Measurements from ENCODE around the gene ADIG. TPM values are rescaled to one million over a fixed set of nuclear protein-coding genes. Genes with fewer than 3 reads are reported as not detected.

The ADIG gene
- total RNA-seq (2014; rRNA removed; shearing (Covaris generic)): not detected in 2 replicates

- peak; percentile 35 for DNase-seq (ENCODE audit: low read depth)
Measured at GRCh38 chr20:38581013-38581412, at the start of gene ADIG. ADIG (plus strand) TSS chr20:38581197; CDS start chr20:38581251, 54 bp downstream.

DNA sequence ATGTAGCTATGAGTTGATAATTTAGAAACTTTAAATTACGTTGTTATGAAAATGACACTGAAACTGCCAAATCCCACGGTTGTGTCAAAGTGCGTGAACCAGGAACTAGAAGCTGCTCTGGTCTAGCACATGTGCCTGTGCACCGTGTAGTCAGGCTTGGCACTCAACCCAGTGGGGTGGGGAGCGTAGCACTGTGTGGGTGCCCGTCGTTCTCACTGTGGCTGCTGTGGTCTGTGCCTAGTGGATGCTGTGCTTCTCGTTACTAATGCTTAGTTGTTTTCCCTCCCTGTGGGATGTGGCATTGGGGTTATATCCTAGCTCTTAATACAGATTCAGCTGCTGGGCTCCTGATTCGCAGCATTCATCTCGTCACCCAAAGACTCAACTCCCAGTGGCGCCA is 46.2 kb upstream of the ADIG start:
- no peak for DNase-seq (ENCODE audit: low read depth)

DNA sequence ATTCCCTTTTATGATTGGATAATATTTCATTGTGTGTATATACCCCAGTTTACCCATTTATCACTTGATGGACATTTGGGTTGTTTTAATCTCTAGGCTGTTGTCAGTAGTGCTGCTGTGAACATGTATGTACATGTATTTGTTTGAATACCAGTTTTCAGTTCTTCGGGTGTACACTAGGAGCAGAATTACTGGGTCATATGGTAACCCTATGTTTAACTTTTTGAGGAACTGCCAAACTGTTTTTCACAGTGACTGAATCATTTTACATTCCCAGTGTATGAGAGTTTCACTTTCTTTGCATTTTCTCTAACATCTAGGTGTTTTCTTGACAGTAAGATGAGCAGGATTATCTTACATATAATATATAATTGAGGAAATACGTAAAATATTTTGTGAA is 44.7 kb upstream of the ADIG start:
- DNase-seq (ENCODE audit: low read depth): peak; percentile 26

DNA sequence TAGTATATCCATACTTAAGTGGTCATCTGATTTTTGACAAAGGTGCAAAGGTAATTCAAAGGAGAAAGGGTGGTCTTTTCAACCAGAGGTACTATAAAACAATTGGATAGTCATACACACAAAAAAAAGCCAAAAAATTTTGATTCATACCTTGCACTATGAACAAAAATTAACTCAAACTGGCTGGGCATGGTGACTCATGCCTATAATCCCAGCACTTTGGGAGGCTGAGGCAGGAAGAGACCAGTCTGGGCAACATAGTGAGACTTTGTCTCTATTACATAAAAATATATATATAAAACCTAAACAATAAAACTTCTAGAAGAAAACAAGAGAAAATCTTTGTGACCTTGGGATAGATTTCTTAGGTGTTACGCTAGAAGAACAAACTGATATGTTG is 43.8 kb upstream of the ADIG start:
- DNase-seq (ENCODE audit: low read depth): no peak

GRCh38 chr20:38538789-38539188 is 42.2 kb upstream of the ADIG start:
- DNase-seq (ENCODE audit: low read depth): no peak

DNA sequence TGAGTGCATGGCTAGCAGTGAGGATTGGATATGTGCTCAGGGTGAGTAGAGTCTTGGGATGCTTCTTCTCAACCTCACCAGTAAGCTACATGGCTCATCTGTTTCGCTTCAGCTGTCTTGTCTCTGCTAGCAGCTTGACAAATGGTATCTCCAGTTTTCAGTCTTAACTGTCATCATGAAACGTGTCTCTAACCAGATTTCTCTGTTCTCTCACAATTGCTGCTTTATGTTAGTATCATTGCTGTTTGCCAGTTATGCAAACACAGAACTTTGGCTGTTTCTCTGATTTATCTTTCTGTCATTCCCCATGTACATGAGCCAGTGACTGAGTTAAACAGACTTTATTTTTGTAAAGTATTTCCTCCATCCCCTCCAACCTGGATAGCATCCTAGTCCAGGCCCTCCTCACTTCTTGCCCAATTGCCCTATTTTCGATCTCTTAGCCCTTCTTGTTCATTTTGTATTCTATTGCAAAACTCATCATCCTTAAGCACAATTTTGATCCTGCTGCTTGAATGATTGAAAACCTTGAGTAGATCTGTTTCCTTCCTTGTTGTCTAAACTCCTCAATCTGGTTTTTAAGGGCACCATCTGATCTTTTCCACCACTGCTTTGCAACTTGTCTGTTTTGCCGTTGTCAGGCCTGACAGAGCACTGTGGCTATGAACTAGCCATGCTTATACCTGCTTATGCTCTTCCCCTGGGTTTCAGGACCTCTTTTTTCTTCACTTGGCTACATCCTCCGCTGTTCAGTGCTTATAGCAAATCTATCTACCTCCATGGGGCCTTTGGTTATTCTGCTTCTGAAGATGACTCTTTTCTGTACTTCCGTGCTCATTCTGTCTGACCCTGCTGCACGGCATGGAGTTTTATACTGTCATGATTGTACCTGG is 37.7 kb upstream of the ADIG start:
- no peak for DNase-seq (ENCODE audit: low read depth)

- DNase-seq (ENCODE audit: low read depth): no peak
Measured at GRCh38 chr20:38545771-38546170, 35.2 kb upstream of the ADIG start.

- peak; percentile 16 for DNase-seq (ENCODE audit: low read depth)
Measured at GRCh38 chr20:38547288-38548085, 33.5 kb upstream of the ADIG start.

DNA sequence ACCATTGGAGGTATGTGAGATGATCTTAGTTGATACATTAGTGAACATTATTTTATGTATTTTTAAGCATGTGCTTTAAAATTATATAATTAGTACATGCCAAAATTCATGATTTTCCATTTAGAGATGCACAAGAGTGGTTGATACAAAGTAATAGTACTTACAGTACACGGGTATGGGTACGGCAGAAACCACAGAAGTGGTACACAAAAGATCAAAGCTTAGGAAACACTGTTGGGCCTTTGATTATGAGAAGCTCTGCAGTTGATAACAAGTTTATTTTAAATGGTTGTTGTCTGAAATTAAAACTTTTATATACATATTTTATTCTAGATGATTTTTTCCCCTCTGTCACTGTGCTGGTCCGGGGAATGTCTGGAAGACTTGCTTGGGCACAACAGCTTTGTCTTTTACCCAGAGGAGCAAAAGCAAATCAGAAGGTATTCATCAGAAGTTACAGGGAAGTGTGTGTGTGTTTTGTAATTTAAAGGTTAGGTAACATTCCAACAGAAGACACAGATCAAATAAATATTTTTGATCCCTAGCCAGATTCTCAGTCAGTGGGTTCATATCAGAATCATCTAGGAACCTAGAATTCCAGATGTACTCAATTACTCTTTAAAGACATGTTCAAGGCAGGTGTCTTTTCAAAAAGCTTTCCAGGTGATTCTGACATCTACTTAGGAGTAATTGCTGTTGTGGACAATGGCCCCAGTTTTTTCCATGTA is 32.5 kb upstream of the ADIG start:
- no peak for DNase-seq (ENCODE audit: low read depth)

- peak; percentile 20 for DNase-seq (ENCODE audit: low read depth)
Measured at GRCh38 chr20:38550274-38550673, 30.7 kb upstream of the ADIG start.

DNA sequence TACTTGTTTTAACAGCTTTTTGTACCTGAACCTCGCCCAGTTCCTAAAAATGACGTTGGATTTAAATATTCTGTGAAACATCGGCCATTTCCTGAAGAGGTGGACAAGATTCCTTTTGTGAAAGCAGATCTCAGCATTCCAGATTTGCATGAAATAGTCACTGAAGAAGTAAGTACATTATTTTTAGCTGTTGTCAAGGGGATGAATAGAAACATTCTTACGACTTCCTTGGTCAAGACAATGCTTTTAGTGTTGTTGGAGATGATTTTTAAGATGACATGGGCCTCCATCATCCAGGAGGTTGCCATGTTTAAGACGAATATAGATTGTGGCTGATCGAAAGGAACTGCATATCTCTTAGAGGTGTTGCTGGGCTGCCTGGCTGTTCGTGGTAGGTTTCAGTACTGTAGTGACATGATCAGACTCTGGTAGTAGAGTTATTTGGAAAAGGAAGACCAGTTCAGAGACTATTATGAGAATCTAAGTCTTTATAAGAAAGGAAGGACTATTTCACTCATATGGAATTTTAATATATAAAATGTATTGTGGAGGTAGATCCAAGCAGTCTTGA is 29.9 kb upstream of the ADIG start:
- DNase-seq (ENCODE audit: low read depth): no peak

GRCh38 chr20:38554986-38555385 is 26.0 kb upstream of the ADIG start:
- DNase-seq (ENCODE audit: low read depth): no peak

DNA sequence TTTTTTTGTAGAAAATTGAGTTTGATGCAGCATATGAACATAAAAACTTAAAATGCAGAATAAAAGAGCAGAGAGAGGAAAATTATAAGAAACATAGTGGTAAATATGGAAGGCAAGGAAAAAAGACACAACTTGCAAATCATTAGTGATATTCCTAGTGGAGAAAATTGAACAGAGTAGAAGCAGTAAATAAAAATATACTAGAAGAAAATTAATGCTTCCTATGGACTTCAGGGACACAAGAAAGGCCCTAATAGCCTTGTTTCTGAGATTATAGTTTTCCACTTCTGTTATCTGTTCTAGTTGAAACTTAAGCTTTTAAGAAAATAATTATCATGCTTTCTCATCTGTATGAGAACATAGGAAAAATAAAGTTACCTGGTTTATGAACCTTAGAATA is 25.6 kb upstream of the ADIG start:
- no peak for DNase-seq (ENCODE audit: low read depth)

GRCh38 chr20:38557174-38557573 is 23.8 kb upstream of the ADIG start:
- DNase-seq (ENCODE audit: low read depth): no peak

DNA sequence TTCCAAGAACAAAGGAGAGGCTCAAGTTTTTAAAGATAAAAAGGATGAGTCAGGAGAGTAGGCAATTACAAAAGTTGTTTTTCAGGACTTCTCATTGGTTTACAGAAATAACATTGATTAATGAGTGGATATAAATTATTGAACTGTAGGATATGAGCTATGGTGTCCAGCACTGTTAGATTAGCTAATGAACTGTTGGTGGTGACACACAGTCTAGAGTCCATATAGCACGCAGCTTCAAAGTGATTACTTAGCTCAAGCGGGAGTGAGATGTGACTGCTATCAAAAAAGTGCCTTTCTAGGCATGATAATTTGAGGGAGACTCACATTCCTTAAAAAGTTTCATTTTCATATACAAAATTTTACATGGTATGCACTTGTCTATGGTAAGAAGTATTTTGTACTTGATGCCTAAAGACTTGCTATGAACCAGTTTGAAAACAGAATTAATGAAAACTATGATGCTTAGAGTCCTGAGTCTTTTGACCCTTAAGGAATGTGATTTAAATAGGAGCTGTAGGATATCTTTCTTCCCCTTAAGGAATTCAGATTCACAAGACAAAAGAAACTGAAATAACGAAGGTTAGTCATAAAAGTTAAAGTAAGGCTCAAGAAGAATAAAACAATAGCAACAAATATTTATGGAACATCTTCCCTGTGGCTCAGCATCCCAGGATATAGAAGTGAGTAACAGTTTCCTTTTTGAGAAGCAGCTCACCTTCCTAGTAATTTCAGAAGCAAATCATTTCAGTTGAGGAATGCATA is 22.2 kb upstream of the ADIG start:
- DNase-seq (ENCODE audit: low read depth): no peak

GRCh38 chr20:38559764-38560163 is 21.2 kb upstream of the ADIG start:
- peak; percentile 41 for DNase-seq (ENCODE audit: low read depth)

- DNase-seq (ENCODE audit: low read depth): no peak
Measured at GRCh38 chr20:38563802-38564431, 17.1 kb upstream of the ADIG start.

GRCh38 chr20:38564680-38565079 is 16.3 kb upstream of the ADIG start:
- no peak for DNase-seq (ENCODE audit: low read depth)

DNA sequence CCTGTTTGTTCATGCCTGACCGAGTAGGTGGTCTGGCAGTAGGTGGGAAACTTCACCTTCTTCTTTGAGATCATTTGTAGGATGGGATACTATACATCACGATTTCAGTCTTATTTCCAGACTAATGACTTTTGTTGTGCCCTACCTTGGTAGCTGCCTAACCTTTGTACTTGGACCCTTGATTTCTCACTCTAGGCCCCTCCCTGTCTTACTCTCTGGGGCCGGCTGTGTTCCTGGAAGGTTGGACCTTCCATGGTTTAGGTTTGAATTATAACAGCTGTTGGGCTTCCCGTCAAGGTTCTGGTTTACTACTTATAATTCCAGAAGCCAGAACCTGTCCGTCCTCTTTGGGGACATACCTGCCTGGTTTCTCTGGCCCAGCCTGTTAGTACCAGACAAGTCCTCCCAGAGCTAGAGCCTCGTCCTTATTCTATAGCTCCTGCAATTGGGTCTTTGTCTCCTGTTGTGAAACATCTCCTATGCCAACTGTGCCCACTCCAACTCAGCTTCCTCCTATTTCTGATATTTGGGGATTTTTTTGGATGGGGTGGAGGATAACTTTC is 14.9 kb upstream of the ADIG start:
- DNase-seq (ENCODE audit: low read depth): no peak

All from M059J (cell line).